ENCODE results near the gene GLYR1.

GLYR1 gene

DNA sequence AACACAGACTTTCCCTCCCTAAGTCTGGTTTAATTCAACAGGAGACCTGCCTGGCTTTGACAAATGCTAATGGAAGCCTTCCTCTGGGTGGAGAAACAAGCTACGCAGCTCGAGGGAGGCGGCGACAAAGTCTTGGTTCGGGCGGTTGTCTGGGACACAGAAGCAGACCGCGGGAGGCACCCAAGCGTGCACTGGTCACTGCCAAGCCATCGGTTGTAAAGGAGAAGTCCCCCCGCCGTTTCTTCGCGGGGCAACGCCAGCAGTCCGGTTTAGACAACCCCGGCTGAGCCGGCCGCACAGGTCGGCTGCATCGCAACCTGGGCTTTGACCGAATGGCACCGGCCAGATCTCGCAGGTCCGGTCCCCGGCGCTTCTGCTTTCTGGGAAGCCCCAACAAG is 586 bp downstream of the GLYR1 start:
- peak; percentile 48 for DNase-seq

DNA sequence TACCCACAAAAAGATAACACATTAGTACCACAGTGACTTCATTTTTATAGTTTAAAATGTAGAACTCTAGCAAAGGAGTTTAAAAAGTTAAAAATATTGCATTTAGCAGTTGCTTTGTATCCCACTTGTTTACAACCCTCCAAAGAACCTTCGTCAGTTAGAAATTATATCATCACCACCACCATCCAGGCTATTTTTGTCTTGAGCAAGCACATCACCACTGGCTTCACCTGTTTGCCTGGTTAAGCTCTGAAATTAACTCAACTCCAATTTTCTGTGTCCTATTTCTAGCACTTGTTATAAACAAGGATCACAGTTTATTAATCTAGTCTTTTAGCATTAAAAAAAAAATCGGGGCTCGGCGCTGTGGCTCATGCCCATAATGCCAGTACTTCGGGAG is 6.1 kb downstream of the GLYR1 start:
- DNase-seq, result no peak

DNA sequence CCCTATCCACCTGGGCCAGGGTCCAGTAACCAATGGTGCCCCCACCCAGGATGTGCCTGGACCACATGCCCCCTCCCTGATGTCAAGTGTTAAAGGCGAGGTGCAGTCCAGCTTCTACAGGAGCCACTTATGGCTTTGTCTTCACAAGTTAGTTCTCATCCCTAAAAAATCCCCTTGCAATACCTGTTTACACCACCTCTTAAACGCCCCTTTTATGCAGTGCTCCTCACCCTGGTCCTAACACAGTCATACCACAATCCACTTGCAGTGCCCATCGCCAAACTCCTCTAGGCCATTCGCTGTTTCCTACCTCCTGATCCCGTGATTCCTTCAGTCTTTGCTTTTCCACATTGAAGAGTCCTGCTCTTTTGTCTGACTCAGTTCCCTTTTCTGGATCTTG is 7.1 kb downstream of the GLYR1 start:
- no peak for DNase-seq

DNA sequence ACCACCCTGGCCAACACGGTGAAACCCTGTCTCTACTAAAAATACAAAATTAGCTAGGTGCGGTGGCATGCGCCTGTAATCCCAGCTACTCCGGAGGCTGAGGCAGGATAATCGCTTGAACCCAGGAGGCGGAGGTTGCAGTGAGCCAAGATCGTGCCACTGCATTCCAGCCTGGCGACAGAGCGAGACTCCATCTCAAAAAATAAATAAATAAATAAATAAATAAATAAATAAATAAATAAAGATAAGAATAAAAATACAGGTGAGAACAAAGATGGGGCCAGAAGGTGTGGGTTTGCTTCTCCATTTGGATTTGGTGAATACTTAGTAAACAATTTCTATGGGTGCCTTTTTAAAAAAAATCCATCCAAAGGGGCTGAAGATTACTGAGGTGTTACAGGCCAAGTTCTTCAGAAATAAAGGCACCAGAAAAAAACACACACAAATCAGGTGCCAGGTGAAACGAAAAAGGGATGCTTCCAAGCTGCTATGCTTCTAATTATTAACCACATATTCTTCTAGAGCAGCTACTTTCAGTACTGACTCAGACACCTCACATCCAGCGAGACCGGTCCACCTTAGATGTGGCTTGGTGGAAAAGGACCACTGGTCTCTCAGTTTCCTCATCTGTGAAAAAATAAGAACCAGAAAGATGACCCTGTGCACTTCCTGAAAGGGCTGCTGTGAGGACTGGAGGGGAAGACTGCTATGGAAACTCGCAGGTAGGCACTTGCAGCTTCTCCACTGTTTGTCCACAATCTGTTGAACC is 9.2 kb downstream of the GLYR1 start:
- no peak for DNase-seq

DNA sequence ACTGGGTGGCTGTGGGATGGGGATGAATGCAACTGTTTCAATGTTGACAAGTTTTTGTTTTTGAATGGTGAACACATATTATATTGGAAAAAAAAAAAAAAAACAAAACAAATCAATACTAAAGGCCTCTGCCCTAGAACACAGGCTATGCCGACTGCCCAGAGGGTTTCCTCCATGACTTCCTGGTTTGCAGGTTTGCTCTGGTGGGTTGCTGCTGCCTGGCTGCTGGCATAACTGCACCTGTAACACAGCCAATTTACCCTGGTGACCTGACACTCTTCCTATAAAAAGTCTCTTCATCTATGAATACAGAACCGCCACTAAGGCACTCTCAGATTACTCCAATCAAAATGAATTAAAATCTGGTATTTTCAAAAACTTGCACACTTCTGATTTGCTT is 10.4 kb downstream of the GLYR1 start:
- DNase-seq, result no peak

DNA sequence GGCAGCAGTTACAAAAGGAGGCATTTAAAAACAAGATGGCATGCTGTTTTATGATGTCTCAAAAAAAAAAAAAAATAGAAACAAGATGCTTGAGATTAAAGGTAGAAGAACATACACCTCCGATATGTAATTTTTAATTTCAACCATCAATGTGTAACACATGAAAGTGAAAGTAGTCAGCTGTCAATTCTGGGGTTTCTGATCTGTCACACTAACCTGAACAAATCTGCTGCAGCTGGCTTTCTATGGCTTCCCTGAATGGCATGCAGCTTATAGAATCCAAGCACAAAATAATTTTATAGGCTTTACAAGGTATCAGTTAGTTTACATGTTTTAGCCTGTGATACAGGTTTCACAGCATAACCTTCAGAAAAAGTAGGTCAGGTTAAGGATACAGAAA is 13.5 kb downstream of the GLYR1 start:
- DNase-seq, result no peak

DNA sequence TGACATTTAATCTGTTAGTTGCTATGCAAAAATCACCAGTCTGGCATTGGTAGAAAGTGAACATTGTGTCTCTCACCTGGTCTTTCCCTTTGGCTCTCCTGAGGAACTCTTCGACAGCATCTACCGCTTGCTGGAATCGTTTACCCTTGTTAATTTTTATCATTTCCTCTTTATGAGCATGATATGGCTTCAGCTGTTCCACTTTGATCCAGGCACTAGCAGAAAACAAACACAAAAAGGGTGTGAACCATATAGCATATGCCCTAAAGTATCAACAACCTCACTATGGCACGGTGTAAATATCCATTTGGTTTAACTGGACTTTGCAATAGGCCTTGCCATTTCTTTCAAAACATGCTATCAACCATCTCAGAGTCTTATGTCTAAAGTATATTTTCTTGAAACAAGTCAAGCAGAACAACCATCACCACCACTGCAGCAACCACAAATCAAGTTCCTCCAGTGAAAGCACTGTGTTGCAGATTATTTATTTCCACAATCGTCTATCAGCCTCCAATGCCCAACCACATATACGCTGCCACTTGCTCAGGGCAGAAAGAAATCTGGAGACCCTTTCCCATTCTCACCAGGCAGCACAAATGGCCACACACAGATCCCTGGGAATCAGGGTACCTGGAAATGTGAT is 14.3 kb downstream of the GLYR1 start:
- DNase-seq, result no peak

DNA sequence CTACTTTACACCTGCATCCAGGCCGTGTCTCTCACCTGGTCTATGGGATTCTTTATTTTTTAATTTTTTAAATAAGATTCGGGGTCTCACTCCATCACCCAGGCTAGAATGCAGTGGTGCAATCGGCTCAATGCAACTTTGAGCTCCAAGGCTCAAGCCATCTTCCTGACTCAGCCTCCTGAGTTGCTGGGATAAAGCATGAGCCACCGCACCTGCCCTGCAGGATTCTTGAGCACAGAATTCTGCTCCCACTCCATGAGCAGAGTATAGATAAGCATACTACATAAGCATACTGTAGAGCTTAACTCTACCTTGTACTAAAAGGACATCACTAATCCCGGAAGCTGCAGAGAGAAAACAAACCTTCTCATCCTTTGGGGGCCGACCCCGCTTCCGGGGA is 15.5 kb downstream of the GLYR1 start:
- DNase-seq, result no peak

DNA sequence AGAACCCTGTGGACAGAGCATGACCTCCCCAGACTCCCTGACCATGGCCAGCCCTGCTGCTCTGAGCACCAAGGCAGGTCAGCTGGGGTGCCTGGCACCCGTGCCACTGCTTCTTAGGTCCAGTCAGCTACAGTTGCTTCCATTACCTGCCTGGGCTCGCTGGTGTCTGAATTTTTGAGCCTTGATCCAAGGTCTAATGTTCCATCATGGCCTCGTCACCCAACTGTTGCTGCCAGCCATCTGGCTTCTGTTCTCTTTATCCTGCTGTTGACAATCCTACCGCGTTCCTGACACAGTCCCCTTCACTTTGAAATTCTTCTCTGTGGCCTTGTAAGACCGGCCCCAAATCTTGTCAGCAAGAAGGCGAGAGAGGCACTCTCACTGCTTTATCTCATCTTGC is 16.7 kb downstream of the GLYR1 start:
- DNase-seq, result no peak

DNA sequence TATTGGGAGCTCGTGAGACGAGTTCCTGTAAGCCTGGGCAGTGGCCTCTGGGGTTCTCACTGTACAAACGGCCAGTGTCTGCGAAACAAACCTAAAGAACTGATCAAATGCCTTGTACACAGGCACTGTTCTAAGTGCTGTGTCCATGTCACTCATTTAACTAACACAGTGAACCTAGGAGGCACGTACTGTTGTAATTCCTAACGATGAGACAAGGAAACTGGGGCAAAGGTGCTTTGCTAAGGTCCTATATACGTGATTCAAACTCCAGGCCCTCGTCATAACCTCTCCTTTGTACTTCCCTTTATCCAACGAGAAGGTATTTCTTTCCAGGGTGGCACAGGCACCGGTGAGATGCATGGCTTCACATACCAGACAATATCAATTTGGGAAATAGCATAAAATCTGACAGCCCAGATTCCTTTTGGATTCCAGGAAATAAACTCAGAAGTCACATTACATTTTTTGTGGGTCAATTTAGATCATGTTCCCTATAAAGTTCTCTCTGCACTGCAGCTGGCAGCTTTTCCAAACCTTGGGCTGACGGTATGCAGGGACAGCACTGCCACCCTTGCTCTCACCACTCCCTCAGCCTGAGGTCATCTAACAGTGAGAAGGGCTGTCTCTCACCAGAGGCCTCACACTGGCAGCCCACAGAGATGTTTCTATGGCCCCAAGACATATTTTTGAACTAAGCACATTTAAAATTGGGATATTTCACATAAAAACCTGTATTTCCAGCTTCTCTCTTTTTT is 18.3 kb downstream of the GLYR1 start:
- DNase-seq, result no peak

DNA sequence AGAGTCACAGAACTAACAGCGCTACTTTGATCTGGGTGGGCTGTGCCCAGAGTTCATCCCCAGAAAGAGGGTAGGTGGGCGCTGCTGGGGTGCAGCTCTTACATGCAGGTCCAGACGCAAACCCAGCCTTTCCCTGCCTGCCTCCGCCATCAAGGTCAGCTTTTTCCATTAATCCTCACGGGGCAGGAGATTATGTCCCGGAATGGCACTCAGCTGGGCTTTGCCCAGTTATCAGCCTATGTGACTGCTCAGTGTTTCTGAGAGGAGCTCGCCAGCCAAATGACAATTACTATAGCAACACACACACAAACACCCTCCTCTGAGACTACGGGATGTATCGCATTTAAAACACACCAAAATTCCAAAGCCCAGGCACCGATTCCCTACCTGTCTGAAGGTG is 20.1 kb downstream of the GLYR1 start:
- DNase-seq, result no peak

DNA sequence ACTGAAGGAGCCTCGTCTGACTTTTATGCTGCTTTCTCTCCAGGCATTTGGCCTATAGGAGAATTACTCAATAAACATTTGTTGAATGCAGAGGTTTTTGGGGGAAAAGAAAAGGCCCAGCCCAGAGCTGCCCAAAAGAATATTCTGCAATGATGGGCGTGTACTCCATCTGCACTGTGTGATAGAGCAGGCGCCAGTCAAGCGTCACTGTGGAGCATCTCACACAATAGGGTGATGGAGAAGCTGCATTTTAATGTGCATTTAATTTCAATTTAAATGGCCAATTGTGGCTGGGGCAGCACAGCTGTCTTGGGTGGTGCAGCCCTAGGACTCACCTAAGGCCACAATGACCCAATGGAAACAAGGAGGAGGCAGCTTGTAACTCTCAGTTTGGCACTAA is 20.6 kb downstream of the GLYR1 start:
- no peak for DNase-seq

DNA sequence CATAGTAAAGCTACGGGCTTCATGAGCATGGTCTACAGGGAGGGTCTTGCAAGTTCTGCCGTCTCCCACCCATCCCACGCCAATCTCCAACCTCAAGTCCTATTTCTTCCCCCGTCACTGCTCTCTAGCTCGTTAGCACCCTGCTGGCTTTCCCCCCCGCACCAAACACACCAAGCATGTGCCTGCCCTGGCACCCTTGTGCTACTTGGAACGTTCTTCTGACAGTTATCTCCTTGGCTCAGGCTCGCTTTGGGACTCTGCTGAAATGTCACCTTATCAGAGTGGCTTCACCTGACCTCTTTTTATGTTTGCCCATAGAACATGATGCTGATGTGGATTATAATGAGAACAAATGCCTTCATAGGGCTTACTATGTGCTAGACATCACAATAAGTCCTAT is 21.9 kb downstream of the GLYR1 start:
- no peak for DNase-seq

DNA sequence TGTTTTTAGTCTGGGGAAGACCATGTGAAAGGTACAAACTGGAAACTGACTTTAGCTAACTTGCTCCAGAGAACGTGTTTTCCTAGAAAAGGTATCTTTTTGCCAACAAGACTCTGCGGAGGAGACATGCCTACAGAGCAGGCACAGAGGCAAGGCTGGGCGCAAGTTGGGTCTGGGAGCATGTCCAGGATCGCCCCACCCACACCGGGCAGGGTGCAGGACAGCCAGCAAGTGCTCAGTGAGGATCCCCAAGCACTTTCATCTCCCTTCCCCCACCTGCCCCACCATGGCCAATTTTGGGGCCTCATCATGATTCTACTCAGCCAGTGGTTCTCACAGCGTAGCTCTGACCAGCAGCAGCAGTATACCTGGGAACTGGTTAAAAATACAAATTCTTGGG is 26.4 kb downstream of the GLYR1 start:
- DNase-seq, result no peak

DNA sequence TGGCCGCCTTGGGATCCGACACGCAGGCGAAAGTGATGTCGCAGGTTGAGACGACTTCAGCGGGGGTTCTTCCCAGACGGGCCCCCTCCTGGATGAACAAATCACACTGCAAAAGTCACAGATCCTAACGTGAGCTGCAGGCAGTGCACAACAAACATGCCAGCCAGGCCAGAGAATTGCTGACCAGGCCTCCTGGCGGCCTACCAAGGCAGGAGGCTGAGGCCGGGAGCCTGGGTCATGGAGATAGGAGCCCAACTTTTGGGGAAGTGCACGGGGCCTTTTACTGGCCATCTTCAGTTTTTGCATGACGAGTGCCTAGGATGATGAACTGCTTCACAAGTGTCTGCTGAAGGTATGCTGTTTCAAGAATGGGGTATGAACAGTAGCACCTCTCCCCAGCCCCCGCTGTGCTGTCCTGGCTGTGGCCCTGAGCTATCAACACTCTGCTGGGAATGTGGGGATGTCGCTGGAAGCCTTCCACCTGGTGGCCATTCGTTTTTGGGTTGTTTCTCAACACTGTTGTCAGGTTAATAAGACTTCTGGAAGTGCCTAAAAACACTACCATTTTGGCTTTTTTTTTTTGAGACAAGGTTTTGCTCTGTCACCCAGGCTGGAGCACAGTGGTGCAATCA is 32.4 kb downstream of the GLYR1 start:
- no peak for DNase-seq

DNA sequence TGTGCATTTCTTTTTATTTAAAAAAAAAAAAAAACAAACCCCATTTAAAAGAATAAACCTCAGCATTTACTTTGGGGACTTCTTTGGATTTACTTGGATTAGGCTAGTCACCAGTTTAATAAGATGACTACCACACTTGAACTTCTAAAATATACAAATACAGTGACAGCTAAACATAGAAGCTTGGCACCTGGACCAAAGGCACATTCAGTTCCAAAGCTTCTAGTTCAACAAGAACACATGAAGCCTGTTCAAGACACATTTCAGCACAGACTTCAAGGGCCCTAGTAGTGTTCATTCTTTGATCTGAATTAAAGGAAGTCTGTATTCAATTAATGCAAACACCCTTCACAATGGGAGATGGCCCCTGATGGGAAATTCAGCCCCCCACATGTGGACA is 33.0 kb downstream of the GLYR1 start:
- no peak for DNase-seq

DNA sequence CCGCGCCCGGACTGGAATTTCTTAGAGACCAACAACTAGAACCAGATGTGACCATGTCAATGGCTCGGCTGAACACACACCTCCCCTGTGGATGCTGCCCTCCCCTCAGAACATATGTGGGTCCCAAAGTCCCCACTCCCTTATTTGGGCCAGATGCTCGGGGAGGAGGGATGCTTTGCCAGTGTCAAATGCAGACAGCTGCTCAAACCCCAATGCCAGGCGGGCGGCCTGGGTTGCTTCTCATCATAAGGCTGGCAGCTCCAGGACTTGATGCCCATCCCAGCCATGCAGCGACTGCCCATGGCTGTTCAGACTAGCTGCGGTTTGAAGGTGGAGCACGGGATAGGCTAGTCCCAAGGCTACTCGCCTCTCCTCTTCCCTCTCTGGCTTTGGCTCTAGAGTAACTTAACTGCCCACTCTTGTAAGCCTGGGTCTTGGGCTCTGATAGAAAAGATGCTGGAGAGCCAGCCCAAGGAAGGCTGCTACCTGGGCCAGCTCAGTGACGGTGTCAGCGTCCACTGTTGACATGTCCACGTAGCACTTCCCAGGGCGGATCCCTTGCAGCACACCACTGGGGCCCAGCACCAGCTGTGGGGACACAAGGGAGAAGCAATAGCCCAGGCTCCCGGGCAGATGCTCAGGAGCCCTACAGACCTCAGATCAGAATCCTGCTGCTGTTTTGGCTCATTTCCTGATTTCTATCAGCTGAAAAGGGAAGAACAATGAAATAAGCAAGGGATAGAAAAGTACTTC is 33.7 kb downstream of the GLYR1 start:
- no peak for DNase-seq

DNA sequence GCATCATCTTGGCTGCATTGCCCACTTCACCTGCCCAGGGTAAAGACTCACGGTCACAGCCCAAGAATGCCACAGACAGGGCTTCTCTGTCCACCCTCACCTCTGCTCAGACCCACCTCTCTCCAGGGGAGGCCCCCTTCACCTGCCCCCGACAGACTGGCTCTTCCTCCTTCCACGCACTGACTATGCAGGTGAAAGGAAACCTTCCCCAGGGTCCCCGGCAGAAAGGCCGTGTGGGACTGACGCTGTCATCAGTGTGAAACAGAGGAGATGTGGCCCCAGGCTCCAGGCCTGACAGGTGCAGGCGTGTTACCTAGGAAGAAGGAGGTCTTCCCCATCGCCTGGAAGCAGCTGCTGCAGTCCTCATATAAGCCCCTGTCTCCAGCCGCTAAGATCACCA is 35.3 kb downstream of the GLYR1 start:
- no peak for DNase-seq

DNA sequence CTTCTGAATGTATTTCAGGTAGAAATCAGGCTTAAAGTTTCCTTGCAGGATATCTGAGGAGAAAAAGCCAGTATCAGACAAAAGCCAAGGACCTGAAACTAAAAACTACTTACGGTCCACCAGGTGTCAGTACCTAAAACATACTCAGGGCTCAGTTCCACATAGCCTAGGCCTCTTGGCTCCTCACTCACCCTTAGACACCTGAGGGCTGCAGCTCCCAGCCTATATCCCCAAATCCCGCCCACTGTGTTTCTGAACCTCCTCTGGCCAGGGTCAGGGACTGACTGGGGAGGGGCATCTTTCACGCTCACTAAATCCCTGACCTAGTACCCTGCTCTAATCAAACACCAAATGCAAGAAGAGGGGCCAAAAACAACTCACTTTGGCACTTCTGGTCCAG is 35.8 kb downstream of the GLYR1 start:
- no peak for DNase-seq

DNA sequence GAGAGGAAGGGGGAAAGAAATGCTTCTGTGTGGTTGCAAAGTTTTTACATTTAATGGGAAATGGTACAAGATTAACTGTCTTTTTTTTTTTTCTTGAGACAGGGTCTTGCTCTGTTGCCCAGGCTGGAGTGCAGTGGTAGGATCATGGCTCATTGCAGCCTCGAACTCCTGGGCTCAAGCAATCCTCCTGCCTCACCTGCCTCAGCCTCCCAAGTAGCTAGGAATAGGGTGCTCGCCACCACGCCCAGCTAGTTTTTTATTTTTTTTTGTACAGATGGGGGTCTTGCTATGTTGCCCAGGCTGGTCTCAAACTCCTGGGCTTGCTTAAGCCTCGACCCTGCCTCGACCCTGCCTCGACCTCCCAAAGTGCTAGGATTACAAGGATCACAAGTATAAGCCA is 40.8 kb downstream of the GLYR1 start:
- DNase-seq, result no peak

DNA sequence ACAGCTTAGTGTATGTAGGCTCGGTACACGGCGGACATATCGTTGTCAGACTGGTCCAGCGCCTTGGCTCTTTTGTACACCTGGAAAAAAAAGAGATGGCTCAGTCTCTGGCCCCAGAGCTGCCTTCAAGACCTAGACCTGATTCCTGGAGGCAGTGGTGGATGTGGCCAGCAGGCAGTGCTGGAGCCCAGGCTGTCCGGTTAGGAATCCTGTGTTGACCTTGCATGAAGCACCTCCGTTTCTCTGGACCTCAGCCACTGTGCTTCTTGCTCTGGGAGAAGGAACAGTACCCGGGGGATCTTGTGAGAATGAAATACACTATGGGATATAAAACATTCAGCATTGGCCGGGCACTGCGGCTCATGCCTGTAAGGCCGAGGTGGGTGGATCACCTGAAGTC is 41.9 kb downstream of the GLYR1 start:
- no peak for DNase-seq

DNA sequence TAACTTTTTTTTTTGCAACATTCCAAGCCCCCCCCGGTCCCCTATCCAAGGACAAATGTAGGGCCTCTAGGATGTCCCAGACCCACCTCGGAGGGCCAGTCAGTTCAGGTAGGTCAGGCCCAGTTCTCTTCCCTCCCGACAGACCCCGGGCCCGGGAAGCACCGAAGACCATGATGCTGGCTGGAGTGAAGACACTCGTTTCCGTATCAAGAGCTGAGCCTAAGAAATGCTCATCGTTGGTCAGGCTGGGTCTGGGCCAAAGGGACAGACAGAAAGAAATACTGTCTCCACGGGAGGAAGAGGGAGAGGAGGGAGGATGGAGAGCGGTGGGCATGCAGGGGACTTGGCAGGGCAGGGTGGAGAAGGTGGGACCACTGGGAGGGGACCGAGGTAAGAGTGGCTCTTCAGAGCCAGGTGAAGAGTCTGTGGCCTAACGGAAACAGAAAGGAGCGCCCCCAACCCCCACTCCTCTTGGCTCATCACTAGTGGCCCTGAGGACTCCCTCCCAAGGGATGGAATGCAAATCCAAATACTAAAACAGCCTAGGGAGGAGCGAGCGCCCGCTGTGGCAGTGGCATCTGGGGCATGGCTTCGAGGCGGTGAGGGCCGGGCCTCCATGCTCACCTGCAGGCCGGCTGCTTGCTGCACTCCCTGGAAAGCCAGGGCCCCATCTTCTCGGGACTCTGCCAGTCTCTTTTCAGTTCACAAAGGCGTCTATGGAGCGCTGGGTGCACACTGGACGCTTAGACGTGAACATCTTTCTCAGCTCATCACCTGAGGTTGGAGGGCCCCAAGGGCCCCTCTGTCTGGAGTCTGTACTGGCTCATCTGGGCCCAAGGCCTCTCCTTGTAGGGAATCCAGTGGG is 43.0 kb downstream of the GLYR1 start:
- no peak for DNase-seq
